Lower leg skin (tissue), 3 donors: ENCODE results near the gene CD74.

Experiments used
- CTCF ChIP-seq, 3 donors: fragments of 450-650 bp; IDR thresholded peaks; one replicate each; pipeline ENCODE4 v1.5.1; 2016; ENCODE audit warnings: antibody characterized with exemption in 3 of 3, mild to moderate bottlenecking in 3 of 3, moderate library complexity in 2 of 3
- POLR2A ChIP-seq, 2 donors: fragments of 450-650 bp; IDR thresholded peaks; one replicate each; pipeline ENCODE4 v1.6.1; 2016 to 2017; ENCODE audit warnings: antibody characterized with exemption in 2 of 2, mild to moderate bottlenecking in 1 of 2, moderate library complexity in 1 of 2

- TF ChIP-seq CTCF (IDR thresholded peaks at IDR 0.05) (no peak), POLR2A (IDR thresholded peaks at IDR 0.05) (no peak)
These were observed 18.3 kb upstream of the CD74 start for GRCh38 chr5:150431048-150431447.
